NCI-H146 treated with DMSO at 0.1 percent for 48 hours (cell line): ENCODE measurements around the gene YWHAQ.
"Not testable (repeated sequence)": the region's sequence is repeated elsewhere in the genome, so short reads cannot be mapped to it uniquely, and the experiment has no call there.

ENCODE experiments used
- DNase-seq: peaks from one replicate; lab custom pipeline; 2025; ENCODE audit not compliant: unreplicated experiment; lab: John Stamatoyannopoulos, UW

The YWHAQ gene

GRCh38 chr2:9631878-9632700, 1.3 kb upstream of the YWHAQ start:
- DNase-seq: no peak

GRCh38 chr2:9631553-9631819, 689 bp upstream of the YWHAQ start:
- no peak for DNase-seq

- DNase-seq: peak; percentile 47
Observed at GRCh38 chr2:9630117-9630735, 571 bp downstream of the YWHAQ start.

GRCh38 chr2:9629222-9630116, 1.3 kb downstream of the YWHAQ start:
- DNase-seq: no peak

GRCh38 chr2:9627310-9627709, 3.5 kb downstream of the YWHAQ start:
- no peak for DNase-seq

- no peak for DNase-seq
Observed at GRCh38 chr2:9623151-9623550, 7.6 kb downstream of the YWHAQ start.

- DNase-seq: not testable (repeated sequence)
Observed at GRCh38 chr2:9621655-9622054, 9.1 kb downstream of the YWHAQ start.

GRCh38 chr2:9618410-9618809, 12.4 kb downstream of the YWHAQ start:
- DNase-seq: no peak

GRCh38 chr2:9617749-9618148, 13.0 kb downstream of the YWHAQ start:
- DNase-seq: no peak

GRCh38 chr2:9617296-9617695, 13.5 kb downstream of the YWHAQ start:
- DNase-seq: no peak

- no peak for DNase-seq
Observed at GRCh38 chr2:9614562-9614961, 16.2 kb downstream of the YWHAQ start.

- no peak for DNase-seq
Observed at GRCh38 chr2:9613291-9613690, 17.5 kb downstream of the YWHAQ start.

- not testable (repeated sequence) for DNase-seq
Observed at GRCh38 chr2:9611549-9611912, 19.3 kb downstream of the YWHAQ start.

GRCh38 chr2:9610781-9611548, 19.8 kb downstream of the YWHAQ start:
- DNase-seq: no peak

- not testable (repeated sequence) for DNase-seq
Observed at GRCh38 chr2:9608491-9608890, 22.3 kb downstream of the YWHAQ start.

- no peak for DNase-seq
Observed at GRCh38 chr2:9602412-9602811, 28.4 kb downstream of the YWHAQ start.

- no peak for DNase-seq
Observed at GRCh38 chr2:9601397-9601796, 29.4 kb downstream of the YWHAQ start.

- no peak for DNase-seq
Observed at GRCh38 chr2:9599430-9599829, 31.4 kb downstream of the YWHAQ start.

- DNase-seq: no peak
Observed at GRCh38 chr2:9596621-9597311, 34.0 kb downstream of the YWHAQ start.

GRCh38 chr2:9595746-9596145, 35.1 kb downstream of the YWHAQ start:
- no peak for DNase-seq

- DNase-seq: not testable (repeated sequence)
Observed at GRCh38 chr2:9595256-9595655, 35.5 kb downstream of the YWHAQ start.
